HG02981 (cell line): ENCODE results near the gene MICAL2.
"Not testable (repeated sequence)": the region's sequence is repeated elsewhere in the genome, so short reads cannot be mapped to it uniquely, and the experiment has no call there.

ENCODE experiments used
- ATAC-seq: cut with Tn5 transposase; IDR thresholded peaks from one replicate; pipeline ENCODE4 v1.9.1; 2021; ENCODE audit warnings: mild to moderate bottlenecking, moderate library complexity; ENCODE audit not compliant: unreplicated experiment

Gene MICAL2

DNA sequence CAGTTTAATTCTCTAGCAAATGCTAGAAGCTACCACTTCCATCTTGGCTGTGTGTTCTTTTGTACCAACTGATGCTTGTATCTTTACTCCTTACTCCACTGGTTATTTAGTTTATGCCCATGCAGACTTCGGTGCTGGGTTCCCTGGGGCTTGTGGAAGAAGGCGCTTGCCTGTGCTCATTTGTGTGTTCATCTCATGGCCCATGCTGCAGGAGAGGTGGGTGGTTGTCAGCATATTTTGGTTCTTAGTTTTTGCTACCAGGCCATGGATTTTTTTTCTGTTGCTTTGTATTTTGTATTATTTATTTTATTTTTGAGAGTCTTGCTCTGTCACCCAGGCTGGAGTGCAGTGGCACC lies 22.4 kb downstream of the MICAL2 start:
- no peak for ATAC-seq

DNA sequence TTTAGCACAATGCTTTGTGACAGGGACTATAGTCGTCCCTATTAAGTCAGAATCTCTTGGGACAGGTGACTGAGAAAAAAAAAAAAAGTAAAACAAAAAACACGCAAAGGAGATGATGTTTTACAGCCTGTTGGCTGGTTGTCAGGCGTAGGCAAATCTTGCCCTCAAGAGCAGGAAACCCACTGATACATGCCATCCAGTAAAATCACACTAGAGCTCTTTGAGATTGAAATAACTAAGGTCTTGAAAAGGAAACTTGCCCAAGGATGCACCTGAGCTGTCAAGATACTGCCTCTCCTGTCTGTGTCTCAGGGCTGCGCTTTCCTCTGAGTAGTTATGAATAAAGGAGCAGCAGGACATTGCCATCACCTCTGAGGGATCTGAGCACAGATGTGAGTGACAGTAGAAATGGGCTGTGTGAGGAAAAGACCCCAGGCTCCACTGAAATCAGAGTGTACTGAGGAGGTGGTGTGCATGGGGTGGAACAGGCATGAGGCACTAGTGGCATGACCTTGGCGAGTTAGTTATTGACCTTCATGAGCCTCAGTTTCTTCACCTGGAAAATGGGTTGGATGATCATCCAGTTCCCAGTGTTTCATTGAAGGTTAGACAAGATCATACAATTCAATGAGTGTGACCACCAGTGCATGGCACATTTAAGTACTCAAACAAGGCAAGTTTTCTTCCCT lies 23.3 kb downstream of the MICAL2 start:
- peak; percentile 52 for ATAC-seq

DNA sequence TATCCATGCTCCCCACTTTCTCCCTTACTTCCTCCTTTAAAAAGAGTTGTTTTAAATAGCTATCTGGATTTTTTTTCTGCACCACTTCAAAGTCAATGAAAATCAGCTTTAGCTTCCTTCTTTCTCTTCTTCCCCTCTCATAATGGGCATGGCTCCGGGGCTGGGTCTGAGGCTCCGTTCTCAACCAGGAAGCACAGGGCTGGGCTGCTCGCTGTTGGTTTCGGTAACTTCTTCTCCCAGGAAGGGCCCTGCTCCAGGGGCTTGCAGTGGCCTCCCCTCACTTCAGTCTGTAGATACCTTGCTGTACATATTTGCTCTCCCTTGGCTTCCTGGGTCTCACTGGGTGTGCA lies 23.8 kb downstream of the MICAL2 start:
- no peak for ATAC-seq

DNA sequence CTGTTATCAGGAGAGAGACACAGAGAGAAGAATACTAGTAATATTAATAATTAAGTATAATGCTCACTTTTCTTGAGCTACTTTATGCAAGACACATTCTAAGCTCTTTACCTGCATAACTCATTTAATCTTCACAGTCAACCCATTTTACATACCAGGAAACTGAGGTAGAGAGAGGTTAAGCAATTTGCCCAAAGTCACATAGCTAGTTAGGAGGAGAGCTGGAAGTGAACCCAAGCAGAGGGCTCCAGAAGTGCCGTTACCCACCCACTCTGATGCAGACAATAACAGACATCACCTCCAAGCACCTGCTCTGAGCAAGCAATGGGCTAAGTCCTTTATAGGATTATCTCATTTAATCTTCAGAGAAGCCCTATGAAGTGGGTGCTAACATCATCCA lies 24.8 kb downstream of the MICAL2 start:
- ATAC-seq, result no peak

DNA sequence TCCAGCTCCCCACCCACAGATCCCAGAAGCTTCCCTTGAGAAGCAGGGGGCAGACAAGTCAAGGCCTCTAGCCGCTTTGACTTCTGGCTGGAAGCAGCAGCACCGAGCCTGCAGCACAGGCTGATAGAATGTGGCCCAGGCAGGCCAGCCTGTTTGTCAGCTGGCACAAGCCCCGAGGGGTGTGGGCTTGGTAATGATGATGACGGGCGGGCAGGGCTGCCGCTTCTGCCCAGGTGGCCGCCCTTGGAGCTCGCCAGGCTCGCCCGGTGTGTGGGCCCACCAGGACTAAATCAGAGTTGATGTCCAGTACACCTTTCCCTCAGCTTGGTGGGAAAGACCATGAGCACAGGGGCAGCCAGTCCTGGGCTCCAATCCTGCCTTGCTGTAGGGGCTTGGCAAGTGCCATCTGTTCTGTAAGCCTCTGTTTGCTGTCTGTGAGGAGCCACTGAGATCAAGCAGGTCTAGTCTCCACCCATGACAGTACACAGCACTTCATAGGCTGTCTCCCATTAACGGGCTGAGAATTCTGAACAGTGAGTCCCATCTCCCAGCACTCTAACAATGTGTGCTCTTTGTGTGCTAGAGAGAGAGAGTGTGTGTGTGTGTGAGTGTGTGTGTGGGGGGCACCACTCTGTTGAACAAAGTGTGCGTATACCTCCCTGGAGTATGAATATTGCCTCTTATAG lies 26.8 kb downstream of the MICAL2 start:
- ATAC-seq, result no peak

DNA sequence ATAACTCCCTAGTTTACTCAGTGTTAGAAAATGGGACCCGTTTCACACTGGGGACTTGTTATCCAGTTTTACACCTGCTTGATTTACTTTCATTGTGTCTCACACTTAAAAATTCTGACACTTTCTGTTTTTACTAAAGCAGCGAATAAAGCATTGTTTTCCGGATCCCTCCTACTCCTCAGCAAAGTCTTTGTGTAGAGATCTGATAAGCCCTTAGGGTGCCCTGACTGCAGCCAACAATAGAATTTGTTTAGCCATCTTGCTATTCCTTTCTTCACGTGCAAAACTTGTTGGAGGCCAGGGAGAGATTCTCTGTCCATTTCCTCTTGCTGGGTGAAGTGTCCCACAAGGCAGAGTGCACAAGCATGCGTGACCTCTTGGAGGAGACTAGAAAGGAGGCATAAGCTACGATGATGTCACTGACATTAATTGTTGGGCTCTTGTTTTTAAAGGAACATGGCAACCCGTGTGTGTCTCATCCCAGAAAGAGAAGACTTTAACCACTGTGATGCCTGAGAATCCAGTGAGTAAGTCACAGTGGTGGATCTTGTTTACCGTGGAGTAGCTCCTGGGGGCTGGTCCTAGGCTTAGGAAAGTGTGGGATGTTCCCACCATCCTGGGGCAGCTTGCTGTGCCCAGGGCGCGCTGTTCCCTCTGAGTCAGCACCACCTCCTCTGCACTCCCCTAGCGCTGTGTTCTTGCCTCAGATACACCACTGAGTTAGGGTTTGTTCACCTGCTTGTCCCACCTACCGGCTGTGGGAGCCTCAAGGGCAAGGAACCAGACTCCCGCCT lies 27.7 kb downstream of the MICAL2 start:
- no peak for ATAC-seq

DNA sequence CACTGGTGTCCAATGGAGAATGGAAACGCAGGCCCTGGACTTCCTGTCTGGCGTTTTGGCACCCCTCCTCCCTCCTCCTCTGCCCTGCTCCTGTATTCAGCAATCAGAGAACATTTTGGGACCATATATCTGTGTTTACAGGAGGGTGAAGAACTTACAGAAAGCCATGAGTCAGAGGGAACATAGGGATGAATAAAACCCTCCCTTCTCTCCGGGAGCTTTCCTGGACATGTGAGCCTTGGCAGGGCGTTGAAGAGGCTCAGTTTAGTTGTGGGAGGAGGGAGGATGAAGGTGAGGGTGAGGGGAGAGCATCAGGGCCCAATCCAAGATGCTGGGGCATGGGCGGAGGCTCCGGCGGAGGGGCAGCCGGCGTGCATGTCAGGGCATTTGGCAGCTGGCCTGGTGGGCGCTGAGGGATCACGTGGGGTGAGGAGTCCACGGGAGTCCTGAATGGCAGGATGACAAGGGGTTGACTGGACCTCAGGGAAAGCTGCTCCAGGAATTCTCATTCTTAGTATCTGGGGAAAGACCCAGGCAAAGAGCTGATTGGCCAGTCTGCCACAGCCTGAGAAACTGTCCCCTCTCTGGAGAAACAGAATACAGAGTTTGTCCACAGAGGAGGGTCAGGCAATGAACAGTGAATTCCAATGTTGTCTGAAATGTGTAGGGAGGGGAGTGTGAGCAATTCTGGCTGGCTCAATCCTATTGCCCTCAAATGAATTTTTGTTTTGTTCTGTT lies 28.9 kb downstream of the MICAL2 start:
- no peak for ATAC-seq

DNA sequence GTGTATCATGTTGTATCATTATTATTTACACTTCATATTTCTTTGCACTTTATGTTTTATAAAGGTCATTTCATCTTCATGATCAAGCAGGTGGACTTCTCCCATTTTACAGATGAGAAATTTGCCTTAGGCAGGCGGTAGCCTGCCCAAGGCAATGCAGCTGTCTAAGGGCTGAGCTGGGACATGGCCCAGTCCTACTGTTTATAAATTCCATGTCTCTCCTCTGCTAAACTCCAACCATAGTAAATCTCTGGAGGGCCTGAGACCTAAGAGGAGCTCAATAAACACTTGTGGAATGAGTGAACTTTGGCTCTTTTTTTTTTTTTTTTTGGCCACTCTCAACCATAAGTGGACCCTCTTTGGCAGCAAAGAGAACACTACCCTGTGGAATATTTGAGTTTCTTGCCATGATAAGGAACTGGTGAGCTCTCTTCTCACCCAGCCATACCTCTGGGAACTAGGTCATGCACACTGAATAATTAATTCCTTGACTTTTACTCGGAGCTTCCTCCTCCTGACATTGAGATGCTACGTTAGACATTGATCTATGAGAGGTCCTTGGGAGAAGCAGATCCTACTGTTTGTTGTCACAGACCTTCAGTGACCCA lies 29.9 kb downstream of the MICAL2 start:
- ATAC-seq, result no peak

DNA sequence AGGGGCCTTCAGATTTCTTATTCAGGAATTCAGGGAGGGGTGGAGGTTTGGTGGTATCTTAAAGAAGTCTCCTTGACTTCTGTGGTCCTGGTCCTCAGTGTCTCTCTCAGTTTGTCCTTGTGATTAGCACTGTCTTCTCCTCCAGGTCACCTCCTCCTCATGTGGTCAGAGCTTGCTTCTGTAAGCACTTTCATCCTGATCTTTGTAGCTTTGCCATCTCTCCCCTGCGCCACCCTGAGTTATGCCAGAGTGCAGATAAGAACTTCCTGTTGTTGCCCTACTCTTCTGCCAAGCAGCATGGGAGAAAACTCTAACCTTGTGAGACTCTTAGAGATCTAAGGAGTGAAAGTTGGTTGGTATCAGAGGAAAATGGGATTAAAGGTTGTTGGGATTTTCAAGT lies 30.9 kb downstream of the MICAL2 start:
- ATAC-seq, result no peak

DNA sequence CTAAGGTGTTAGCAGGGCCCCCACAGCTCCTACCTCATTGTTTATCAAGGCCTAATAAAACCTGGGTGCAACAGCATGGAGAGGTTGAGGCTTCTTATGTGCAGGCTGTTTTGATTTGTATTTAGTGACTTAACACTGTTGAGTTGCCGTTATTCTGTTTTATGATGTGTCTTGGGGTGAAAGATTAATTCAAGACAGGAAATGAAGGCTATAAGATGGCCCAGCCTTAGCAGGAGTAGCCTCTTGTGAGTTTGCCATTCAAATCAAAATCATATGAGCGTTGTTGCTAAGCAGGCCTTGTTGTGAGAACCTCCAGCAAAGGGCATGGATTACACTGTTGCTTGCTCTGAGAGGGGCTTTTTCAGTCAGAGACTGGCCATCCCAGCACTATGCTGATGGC lies 31.8 kb downstream of the MICAL2 start:
- no peak for ATAC-seq

DNA sequence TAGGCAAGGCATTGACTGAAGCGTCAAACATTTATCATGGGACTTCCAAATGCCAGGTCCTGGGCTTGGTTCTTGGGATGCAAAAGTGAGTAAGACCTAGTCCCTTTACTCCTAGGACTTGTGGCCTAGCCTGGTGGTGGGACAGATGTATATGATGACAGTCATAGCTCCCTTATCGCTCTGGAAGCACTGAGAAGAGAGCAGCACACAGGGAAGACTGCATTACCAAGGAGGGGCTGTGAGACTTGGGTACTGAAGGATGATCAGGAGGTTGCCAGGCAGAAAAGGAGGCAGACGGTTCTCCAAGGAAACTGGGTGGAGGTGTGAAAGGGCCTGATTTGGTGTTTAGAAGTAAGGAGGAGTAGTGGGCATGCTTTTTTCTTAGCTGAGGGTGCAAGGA lies 32.5 kb downstream of the MICAL2 start:
- no peak for ATAC-seq

DNA sequence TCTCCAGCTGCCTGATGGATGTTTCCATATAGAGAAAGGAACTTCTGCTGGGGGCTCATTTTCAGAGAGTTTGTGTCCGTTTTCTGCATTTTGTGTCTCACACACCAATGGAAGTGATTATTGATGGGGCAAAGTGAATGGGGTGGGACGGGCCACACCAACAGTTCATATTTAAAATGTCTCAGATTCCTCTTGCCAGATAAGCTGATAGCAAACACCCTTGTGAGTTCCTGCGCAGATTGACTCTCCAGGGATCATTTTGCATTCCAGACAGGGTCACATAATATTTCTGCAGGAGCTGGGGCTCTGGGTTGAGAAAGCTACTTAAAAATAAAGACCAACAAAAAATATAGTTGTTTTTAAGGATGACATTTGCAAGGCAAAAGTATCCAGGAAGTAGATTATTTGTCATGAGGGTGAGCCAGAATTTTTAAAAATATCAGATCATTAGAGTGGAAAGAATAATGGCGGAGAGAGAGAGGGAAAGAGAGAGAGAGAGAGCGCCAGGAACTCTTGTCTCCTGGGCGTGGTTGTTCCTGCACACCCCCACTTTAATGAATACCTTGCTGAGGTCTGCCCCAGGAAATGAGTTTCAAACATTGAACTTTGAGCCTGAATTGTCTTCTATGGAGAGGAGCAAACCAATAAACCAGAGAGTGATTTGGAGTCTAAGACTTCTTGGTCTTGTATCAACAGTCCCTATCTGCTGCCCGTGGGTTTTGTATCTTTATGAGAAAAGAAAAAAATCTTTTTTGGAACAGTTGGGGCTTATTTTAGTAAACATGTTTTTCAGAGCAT lies 33.3 kb downstream of the MICAL2 start:
- ATAC-seq, result no peak

DNA sequence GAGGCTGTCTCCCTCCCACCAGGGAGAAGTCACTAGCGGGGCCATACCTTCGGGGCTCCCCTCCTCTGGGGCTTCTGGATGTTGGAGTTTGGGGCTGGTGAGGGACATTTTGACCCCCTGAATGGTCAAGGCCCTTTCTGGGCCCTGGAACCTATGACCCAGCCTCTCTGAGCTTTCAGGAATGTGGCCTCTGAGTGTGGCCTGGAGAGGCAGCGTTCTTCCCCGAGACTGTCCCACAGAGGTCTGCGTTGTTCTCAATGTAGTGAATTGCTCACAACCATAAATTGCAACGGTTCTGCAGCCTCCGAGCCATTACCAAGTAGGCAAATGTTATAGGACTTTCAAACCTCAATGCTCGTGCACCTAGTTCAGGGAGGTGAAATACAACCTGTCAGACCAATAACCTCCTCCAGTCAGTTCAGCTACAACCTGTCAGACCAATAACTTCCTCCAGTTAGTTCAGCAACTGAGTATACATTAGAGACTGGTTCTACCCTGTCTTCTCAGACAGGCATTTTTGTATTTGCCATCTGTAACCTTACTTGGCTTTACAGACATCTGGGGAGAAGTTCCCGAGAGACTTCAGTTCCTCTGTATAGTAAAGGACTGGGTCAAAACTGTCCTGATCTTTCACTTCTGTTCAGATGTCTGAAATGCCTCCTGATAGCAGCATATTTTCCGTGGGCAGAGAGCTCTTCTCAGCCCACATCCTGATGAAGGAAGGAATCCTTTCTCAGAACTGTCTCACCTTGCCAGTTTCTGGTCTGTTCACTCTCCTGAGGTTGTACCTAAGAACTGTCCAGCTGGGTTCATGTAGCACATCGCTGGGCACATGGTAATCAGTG lies 34.2 kb downstream of the MICAL2 start:
- no peak for ATAC-seq

DNA sequence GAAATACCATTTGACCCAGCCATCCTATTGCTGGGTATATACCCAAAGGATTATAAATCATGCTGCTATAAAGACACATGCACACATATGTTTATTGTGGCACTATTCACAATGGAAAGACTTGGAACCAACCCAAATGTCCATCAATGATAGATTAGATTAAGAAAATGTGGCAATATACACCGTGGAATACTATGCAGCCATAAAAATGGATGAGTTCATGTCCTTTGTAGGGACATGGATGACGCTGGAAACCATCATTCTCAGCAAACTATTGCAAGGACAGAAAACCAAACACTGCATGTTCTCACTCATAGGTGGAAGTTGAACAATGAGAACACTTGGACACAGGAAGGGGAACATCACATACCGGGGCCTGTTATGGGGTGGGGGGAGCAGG lies 36.3 kb downstream of the MICAL2 start:
- not testable (repeated sequence) for ATAC-seq

DNA sequence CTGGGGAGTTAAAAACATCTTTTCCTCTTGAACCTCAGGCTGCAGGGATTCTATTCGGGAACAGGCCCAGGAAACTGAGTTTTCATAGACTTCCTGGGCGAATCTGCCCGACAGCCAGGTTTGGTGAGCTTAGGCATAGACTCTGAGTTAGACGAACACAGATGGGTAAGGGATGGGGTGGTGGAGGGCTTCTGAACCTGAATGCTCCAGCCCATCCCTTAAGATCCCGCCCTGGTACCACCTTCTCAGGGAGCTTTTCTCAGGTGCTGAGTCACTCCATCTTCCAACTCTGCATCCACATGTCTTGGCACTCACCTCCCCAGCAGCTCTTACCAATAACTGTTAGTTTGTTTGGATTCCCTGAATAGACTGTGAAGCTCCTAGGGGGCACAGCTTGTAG lies 37.4 kb downstream of the MICAL2 start:
- ATAC-seq, result no peak

DNA sequence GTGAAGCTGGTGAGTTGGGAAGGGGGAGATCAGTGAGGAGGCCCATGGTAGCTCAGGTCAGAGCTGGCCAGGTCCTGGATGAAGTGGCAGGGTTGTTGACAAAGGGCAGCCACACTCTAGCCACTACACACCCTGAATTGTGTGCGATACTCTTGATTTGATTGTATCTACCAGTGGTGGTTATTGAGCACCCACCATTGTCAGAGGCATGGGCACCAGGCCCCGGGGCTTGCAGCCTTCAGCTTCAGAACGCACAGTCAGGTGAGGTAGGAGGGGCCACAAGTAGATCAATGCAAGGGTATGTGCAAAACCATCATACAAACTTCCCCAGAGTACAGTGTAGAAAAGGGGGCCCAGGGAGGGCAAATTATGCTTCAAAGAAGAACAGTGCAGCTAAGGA lies 38.1 kb downstream of the MICAL2 start:
- ATAC-seq, result no peak

DNA sequence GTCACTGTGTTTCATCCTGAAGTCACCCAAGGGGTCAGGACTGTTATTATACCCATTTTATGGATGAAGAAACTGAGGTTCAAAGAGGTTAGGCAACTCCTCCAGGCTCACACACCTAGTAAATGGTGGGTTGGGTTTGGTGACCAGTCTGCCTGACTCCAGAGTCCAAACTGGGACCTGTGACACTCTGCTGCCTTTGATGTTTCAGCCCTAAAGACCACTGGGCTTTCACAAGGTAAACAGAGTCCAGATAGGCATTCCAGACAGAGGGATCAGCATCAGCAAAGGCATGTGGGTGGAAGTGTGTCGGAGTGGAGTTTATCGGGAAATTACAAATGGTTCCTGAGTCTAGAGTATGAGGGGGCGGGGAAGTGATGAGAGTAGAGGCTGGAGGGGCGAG lies 38.5 kb downstream of the MICAL2 start:
- no peak for ATAC-seq

DNA sequence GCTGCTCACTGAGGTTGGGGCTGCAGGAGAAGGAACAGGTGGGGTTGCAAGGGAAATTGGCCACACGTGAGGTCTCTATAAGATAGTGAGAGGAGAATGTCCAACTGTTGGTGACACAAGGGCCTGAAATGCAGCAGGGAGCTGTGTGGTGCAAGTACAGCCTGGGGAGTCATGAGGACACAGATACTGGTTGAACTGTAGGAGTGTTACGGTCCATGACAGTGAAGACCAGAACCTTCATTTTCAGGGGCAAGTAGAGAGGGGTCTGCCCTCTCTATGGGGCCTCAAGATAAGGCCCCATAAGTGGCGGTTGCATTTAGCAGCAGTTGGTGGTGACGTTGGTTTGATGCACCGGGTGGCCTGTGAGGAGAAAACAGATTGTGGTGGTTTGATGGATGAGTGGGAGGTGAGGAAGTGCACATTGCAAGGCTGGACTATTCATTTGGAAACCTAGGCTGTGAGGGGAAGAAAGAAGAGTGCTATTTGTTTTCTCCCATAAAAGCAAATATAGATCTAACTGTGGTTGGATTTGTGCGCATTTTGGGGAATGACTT lies 39.4 kb downstream of the MICAL2 start:
- ATAC-seq, result no peak

DNA sequence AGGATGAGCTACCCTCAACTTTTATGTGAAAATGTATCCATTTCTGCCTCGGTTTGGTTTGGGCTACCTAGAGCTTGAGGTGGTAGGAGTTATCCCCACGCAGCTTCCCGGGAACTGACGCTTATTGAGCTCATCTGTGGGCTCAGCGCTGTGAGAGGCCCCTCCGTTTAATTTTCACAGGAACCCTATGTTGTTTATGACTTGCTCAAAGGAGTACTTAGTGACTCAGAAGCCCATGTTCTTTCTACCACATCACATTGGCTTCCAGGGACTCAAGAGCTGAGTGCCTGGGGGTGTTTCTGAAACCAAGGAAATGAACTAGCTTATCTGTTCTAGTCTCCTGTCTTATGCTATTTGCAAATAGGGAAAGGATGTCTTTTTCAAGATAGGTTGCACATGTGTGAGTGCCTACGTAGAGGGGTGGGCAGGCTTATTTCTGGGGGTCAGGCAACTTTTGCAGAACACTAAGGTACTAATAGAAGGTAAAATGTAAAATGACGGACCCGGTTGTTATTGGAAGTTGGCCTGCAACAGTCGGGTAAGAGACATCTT lies 40.5 kb downstream of the MICAL2 start:
- ATAC-seq, result no peak
